A673 (cell line): ENCODE measurements around the gene FBXW8. TPM values are rescaled to one million over a fixed set of nuclear protein-coding genes. Genes with fewer than 3 reads are reported as not detected.

Experiments used
- BruUV-seq: library from RNA; stranded (reverse); fragments of 400-500 nt; replicated peaks from 2 replicates; lab custom pipeline; 2021; lab: Mats Ljungman, UMichigan
- CTCF ChIA-PET: fragments of 300-600 bp; sonication (Branson Sonifier 250); formaldehyde crosslinking; loops from one replicate; lab custom pipeline; 2022; ENCODE audit warnings: antibody characterized with exemption; lab: Charles Lee
- POLR2A ChIA-PET: fragments of 300-600 bp; sonication (Branson Sonifier 250); formaldehyde crosslinking; loops from one replicate; lab custom pipeline; 2022; ENCODE audit warnings: antibody characterized with exemption; ENCODE audit not compliant: low non-redundant PET; lab: Charles Lee
- DNase-seq: peaks from one replicate; pipeline ENCODE4 v3.0.0-alpha.2; 2015; ENCODE audit warnings: low spot score
- H3K27ac ChIP-seq: fragments of 200-600 bp; sonication (generic); 2 replicates; pipeline ENCODE4 v1.5.1; 2016; ENCODE audit warnings: mixed run types, low read depth, mild to moderate bottlenecking, mixed read lengths, antibody characterized with exemption, low read length; ENCODE audit not compliant: poor library complexity, severe bottlenecking
- H3K27me3 ChIP-seq: fragments of 200-600 bp; sonication (generic); replicated peaks from 2 replicates; pipeline ENCODE4 v1.6.1; 2017; ENCODE audit warnings: mixed run types, low read depth, mild to moderate bottlenecking, mixed read lengths, antibody characterized with exemption, low read length; ENCODE audit not compliant: insufficient read depth, poor library complexity
- H3K36me3 ChIP-seq: fragments of 200-600 bp; sonication (generic); 2 replicates; pipeline ENCODE4 v1.6.1; 2016; ENCODE audit warnings: mixed run types, mild to moderate bottlenecking, mixed read lengths, antibody characterized with exemption, low read length; ENCODE audit not compliant: insufficient read depth, poor library complexity, severe bottlenecking
- H3K4me1 ChIP-seq: fragments of 200-600 bp; sonication (generic); 2 replicates; pipeline ENCODE4 v1.6.1; 2017; ENCODE audit warnings: mixed run types, mild to moderate bottlenecking, mixed read lengths, antibody characterized with exemption, low read length; ENCODE audit not compliant: insufficient read depth, poor library complexity, severe bottlenecking
- H3K4me3 ChIP-seq: fragments of 200-600 bp; sonication (generic); 2 replicates; pipeline ENCODE4 v1.5.1; 2016; ENCODE audit warnings: low read depth, mixed run types, mild to moderate bottlenecking, mixed read lengths, low read length; ENCODE audit not compliant: poor library complexity, severe bottlenecking
- H3K9me3 ChIP-seq: fragments of 200-600 bp; sonication (generic); 2 replicates; pipeline ENCODE4 v1.6.1; 2016; ENCODE audit warnings: mixed run types, low read depth, mild to moderate bottlenecking, mixed read lengths, antibody characterized with exemption, low read length; ENCODE audit not compliant: poor library complexity, severe bottlenecking
- CTCF ChIP-seq: fragments of 300-800, 200-600 bp; sonication (generic); conservative IDR thresholded peaks from 2 replicates; pipeline ENCODE4 v1.5.1; 2017; ENCODE audit warnings: low read depth, mild to moderate bottlenecking, antibody characterized with exemption, low read length, moderate library complexity, mixed read lengths
- EZH2 ChIP-seq: fragments of 200-600 bp; sonication (generic); IDR thresholded peaks from 2 replicates; pipeline ENCODE4 v1.6.1; 2017; ENCODE audit warnings: borderline replicate concordance, low read depth, mild to moderate bottlenecking, mixed read lengths, antibody characterized with exemption, low read length; ENCODE audit not compliant: poor library complexity, severe bottlenecking
- intact Hi-C: fragments of 100-400 bp; cut with micrococcal nuclease; formaldehyde crosslinking; loops from one replicate; pipeline ENCODE4 v1.10.0; 2022; ENCODE audit not compliant: unreplicated experiment
- total RNA-seq: library from RNA; stranded (reverse); gene quantifications from 2 replicates; pipeline ENCODE4 v1.2.3, GENCODE V29; 2021

The FBXW8 gene
- total RNA-seq, 1 experiment from 2014 or later: 14.8 TPM

GRCh38 chr12:117030187-117030900 lies 119.6 kb downstream of the FBXW8 start:
- intact Hi-C loops: no loop called here
- no peaks in the 10 kb centered on the region for H3K27me3 ChIP-seq
- peaks cover 17% of the 10 kb centered on the region for H3K36me3 ChIP-seq
- BruUV-seq: no TSS peak
- no peaks in the 10 kb centered on the region for H3K4me1 ChIP-seq
- DNase-seq: no peak
- H3K9me3 ChIP-seq: no peaks in the 10 kb centered on the region
- CTCF ChIA-PET: no interaction called here
- no peak overlapping the region for H3K4me3 ChIP-seq
- TF ChIP-seq EZH2: no peak
- TF ChIP-seq CTCF: no peak
- no peak overlapping the region for H3K27ac ChIP-seq
- POLR2A ChIA-PET: no interaction called here

- Histone ChIP-seq H3K4me1 (no peaks in the 10 kb centered on the region), H3K36me3 (peaks cover 9% of the 10 kb centered on the region), H3K4me3 (no peak overlapping the region), H3K27me3 (no peaks in the 10 kb centered on the region), H3K27ac (no peak overlapping the region), H3K9me3 (no peaks in the 10 kb centered on the region)
- no TSS peak for BruUV-seq
- TF ChIP-seq CTCF: no peak
- TF ChIP-seq EZH2: no peak
- ChIA-PET CTCF (no interaction called here), POLR2A (no interaction called here)
- DNase-seq: no peak
- intact Hi-C loops: no loop called here
Measured at GRCh38 chr12:117031843-117032592, 121.3 kb downstream of the FBXW8 start.

GRCh38 chr12:117032593-117033381 lies 122.0 kb downstream of the FBXW8 start:
- intact Hi-C loops: no loop called here
- H3K36me3 ChIP-seq: peaks cover 4% of the 10 kb centered on the region
- H3K4me1 ChIP-seq: no peaks in the 10 kb centered on the region
- no peak for DNase-seq
- no TSS peak for BruUV-seq
- H3K4me3 ChIP-seq: no peak overlapping the region
- no peaks in the 10 kb centered on the region for H3K9me3 ChIP-seq
- ChIA-PET POLR2A (no interaction called here), CTCF (no interaction called here)
- no peak for TF ChIP-seq EZH2
- TF ChIP-seq CTCF: no peak
- no peaks in the 10 kb centered on the region for H3K27me3 ChIP-seq
- H3K27ac ChIP-seq: no peak overlapping the region
